Endometrial microvascular endothelial cells (primary cell): ENCODE data around the gene GFOD2. TPM values are rescaled to one million over a fixed set of nuclear protein-coding genes. Genes with fewer than 3 reads are reported as not detected.

Source experiments
- total RNA-seq: library from RNA; depleted of rRNA; stranded (reverse); fragments of >200 nt; gene quantifications from one replicate; pipeline ENCODE4 v1.2.3, GENCODE V29; 2015; ENCODE audit errors: inconsistent ontology term

GFOD2 gene
- total RNA-seq, 1 donor from 2014 or later, result 27.0 TPM

Other genes starting within 250 kb of the GFOD2 start
- gene ATP6V0D1, start 238.2 kb downstream of the GFOD2 start, total RNA-seq, result 175 TPM
- not detected for gene AGRP, start 235.8 kb downstream of the GFOD2 start, total RNA-seq
- gene RIPOR1, start 190.5 kb downstream of the GFOD2 start, total RNA-seq, result 47.0 TPM
- 29.8 TPM for gene CTCF, start 156.8 kb downstream of the GFOD2 start, total RNA-seq
- 0.09 TPM for gene CARMIL2, start 74.2 kb downstream of the GFOD2 start, total RNA-seq
- 38.8 TPM for gene ACD, start 59.1 kb downstream of the GFOD2 start, total RNA-seq
- gene PARD6A, start 58.4 kb downstream of the GFOD2 start, total RNA-seq, result 2.5 TPM
- gene ENKD1, start 52.6 kb downstream of the GFOD2 start, total RNA-seq, result 18.1 TPM
- gene C16orf86, start 52.5 kb downstream of the GFOD2 start, total RNA-seq, result 2.7 TPM
- 6.1 TPM for gene RANBP10, start 87.2 kb upstream of the GFOD2 start, total RNA-seq
- gene TSNAXIP1, start 87.6 kb upstream of the GFOD2 start, total RNA-seq, result not detected
- gene THAP11, start 123.0 kb upstream of the GFOD2 start, total RNA-seq, result 33.0 TPM
- 171 TPM for gene NUTF2, start 127.6 kb upstream of the GFOD2 start, total RNA-seq
- gene CENPT, start 128.4 kb upstream of the GFOD2 start, total RNA-seq, result 37.8 TPM
- 99.8 TPM for gene EDC4, start 153.7 kb upstream of the GFOD2 start, total RNA-seq
- gene NRN1L, start 165.6 kb upstream of the GFOD2 start, total RNA-seq, result not detected
- gene PSKH1, start 173.9 kb upstream of the GFOD2 start, total RNA-seq, result 6.9 TPM
- 0.28 TPM for gene CTRL, start 212.5 kb upstream of the GFOD2 start, total RNA-seq
- gene PSMB10, start 217.5 kb upstream of the GFOD2 start, total RNA-seq, result 71.2 TPM
- 5.1 TPM for gene LCAT, start 224.8 kb upstream of the GFOD2 start, total RNA-seq
- 55.3 TPM for gene SLC12A4, start 249.3 kb upstream of the GFOD2 start, total RNA-seq